Measurements from ENCODE around the gene C5AR2. TPM values are rescaled to one million over a fixed set of nuclear protein-coding genes. Genes with fewer than 3 reads are reported as not detected.
"Not testable (repeated sequence)": the region's sequence is repeated elsewhere in the genome, so short reads cannot be mapped to it uniquely, and the experiment has no call there.

Gene C5AR2
- total RNA-seq, 1 donor from 2014 or later, result 3.5 TPM

- Histone ChIP-seq H3K4me1 (peaks cover 13% of the 10 kb centered on the region), H3K27ac (no peak overlapping the region), H3K4me3 (no peak overlapping the region), H3K27me3 (no peaks in the 10 kb centered on the region), H3K9me3 (no peaks in the 10 kb centered on the region), H3K36me3 (no peaks in the 10 kb centered on the region)
- no peak for TF ChIP-seq CTCF (IDR thresholded peaks at IDR 0.05)
- DNase-seq, result no peak
- intact Hi-C loops (cut with DNase I), result no loop called here
- no peak for ATAC-seq
Observed at GRCh38 chr19:47340477-47341208, 8.7 kb downstream of the C5AR2 start.

- no peak for TF ChIP-seq CTCF (IDR thresholded peaks at IDR 0.05)
- H3K4me3 ChIP-seq, result no peak overlapping the region
- H3K4me1 ChIP-seq, result peaks cover 4% of the 10 kb centered on the region
- ATAC-seq, result no peak
- H3K9me3 ChIP-seq, result no peaks in the 10 kb centered on the region
- H3K27ac ChIP-seq, result no peak overlapping the region
- DNase-seq, result no peak
- no peaks in the 10 kb centered on the region for H3K36me3 ChIP-seq
- no peaks in the 10 kb centered on the region for H3K27me3 ChIP-seq
- intact Hi-C loops (cut with DNase I), result no loop called here
Observed at GRCh38 chr19:47341734-47342133, 9.8 kb downstream of the C5AR2 start.

- Histone ChIP-seq H3K27ac (no peak overlapping the region), H3K27me3 (no peaks in the 10 kb centered on the region), H3K4me1 (no peaks in the 10 kb centered on the region), H3K36me3 (no peaks in the 10 kb centered on the region), H3K9me3 (no peaks in the 10 kb centered on the region), H3K4me3 (no peak overlapping the region)
- no peak for TF ChIP-seq CTCF (IDR thresholded peaks at IDR 0.05)
- DNase-seq, result no peak
- ATAC-seq, result no peak
- intact Hi-C loops (cut with DNase I), result no loop called here
Observed at GRCh38 chr19:47343194-47343802, 11.3 kb downstream of the C5AR2 start.

- no peak overlapping the region for H3K4me3 ChIP-seq
- ATAC-seq (no peak), DNase-seq (no peak)
- H3K9me3 ChIP-seq, result no peaks in the 10 kb centered on the region
- TF ChIP-seq CTCF (IDR thresholded peaks at IDR 0.05), result no peak
- H3K36me3 ChIP-seq, result no peaks in the 10 kb centered on the region
- no peak overlapping the region for H3K27ac ChIP-seq
- intact Hi-C loops (cut with DNase I), result no loop called here
- H3K4me1 ChIP-seq, result no peaks in the 10 kb centered on the region
- H3K27me3 ChIP-seq, result no peaks in the 10 kb centered on the region
Observed at GRCh38 chr19:47344425-47344824, 12.4 kb downstream of the C5AR2 start.

- H3K9me3 ChIP-seq; H3K4me1 ChIP-seq; DNase-seq; ATAC-seq; H3K27me3 ChIP-seq; H3K36me3 ChIP-seq; H3K27ac ChIP-seq; H3K4me3 ChIP-seq; intact Hi-C loops (cut with DNase I): not testable (repeated sequence)
Observed at GRCh38 chr19:47346024-47346423, 14.0 kb downstream of the C5AR2 start.
